ENCODE data around the gene GRIA2.
"Not testable (repeated sequence)": the region's sequence is repeated elsewhere in the genome, so short reads cannot be mapped to it uniquely, and the experiment has no call there.

Gene GRIA2

DNA sequence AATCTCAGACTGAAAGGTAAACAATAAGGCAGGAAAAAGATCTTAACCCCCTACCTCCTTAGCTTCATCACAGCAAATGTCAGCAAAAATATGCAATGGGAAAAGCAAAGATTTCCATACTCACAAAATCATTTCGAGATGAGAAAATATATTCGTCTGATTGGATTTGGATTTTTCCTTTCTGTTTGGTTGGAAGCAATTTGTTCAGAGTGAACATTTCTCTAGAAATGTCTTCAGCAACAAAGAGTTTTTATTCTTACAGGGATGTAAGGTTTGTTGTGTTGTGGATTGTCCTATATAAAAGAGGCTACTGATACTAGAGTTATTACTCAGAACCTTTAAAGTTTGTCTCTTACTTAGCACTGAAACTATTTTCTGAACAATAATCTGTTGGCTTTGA lies 23.8 kb downstream of the GRIA2 start:
- in situ Hi-C loops (cut with HindIII; ENCODE audit: low pct_ligation_motif_present, low pct_unique_long_range_greater_than_20kb, low sequenced_read_pairs) = no loop called here
- DNase-seq = no peak

DNA sequence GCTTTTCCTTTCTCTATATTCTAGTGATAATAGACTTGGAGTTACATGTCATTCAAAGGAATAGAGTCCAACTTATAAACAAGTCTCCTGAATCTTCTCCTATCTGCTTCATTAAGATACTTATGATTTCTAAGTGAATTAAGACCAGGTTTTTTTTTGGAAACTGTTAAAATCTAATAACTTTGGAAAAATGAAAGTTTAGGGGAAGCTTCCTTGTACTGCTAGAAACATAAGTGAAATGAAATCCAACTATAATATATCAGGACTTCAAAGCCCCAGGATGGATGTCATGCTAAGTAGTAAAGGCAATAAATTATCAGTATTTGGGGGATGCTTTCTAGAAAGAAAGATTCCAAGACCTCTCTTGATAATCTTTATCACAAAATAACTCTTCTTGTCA lies 24.8 kb downstream of the GRIA2 start:
- no peak for DNase-seq
- in situ Hi-C loops (cut with HindIII; ENCODE audit: low pct_ligation_motif_present, low pct_unique_long_range_greater_than_20kb, low sequenced_read_pairs) = no loop called here

DNA sequence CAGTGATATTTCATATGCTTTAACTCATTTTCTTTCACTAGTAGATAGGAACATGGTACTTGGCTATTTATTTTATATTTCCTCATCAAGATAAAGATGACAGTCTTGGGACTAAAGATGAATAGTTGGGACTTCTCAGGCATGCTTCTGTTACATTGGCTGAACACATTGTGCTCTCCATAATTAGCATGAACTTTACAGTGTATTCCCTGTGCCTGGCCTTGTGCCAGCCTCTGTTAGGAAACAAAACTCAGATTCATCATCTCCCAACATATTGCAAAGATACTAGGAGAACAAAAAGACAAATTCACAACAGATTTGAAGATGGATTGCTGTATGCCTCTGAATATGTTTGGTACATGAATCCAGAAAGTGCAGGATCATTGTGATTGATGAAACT lies 26.4 kb downstream of the GRIA2 start:
- in situ Hi-C loops (cut with HindIII; ENCODE audit: low pct_ligation_motif_present, low pct_unique_long_range_greater_than_20kb, low sequenced_read_pairs) = no loop called here
- no peak for DNase-seq

DNA sequence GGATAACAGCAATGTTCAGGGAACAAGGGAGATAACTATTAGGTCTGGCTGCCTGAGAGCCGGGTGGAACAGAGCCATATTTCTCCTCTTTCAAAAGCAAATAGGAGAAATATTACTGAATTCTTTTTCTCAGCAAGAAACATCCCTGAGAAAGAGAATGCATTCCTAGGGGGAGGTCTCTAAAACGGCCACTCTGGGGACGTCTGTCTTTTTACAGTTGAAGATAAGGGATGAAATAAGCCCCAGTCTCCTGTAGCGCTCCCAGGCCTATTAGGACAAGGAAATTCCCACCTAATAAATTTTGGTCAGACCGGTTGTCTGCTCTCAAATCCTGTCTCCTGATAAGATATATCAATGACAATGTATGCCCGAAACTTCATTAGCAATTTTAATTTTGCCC lies 37.6 kb downstream of the GRIA2 start:
- in situ Hi-C loops (cut with HindIII; ENCODE audit: low pct_ligation_motif_present, low pct_unique_long_range_greater_than_20kb, low sequenced_read_pairs); DNase-seq: not testable (repeated sequence)

DNA sequence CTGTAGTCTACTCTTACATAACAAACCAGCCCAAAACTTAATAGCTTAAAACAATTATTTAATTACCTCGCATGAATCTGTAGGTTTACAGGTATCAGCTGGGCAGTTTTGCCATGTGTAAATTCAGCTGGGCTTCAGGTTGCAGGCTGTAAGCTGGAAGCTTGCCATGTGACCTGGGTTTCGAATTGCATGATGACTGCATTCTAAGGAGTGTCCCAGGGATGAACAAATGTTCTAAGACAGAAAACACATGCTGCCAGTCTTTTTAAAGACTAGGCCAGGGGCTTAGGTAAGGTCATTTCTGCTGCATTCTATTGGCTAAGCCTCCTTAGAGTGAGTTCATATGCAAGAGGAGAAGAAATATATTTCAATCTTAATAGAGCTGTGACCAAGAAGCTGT lies 44.8 kb downstream of the GRIA2 start:
- in situ Hi-C loops (cut with HindIII; ENCODE audit: low pct_ligation_motif_present, low pct_unique_long_range_greater_than_20kb, low sequenced_read_pairs) = no loop called here

DNA sequence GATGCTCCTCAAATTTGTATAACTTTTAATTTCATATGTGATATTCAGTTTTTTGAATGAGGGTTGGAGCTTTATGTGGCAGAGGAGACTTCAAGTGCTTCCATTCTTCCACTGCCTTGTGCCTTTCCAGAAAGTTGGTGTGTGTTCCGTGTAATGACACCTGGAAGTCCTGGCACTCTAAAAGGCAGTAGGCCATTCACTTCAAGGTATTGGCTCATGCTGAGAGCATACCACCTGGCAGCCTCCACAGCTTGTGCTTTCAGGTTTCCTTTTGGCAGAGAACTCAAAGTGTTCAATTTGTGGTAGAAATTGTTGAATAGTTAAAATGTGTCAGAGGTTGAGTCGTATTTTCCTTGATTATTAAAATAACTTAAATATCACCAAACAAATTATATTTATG lies 49.6 kb downstream of the GRIA2 start:
- in situ Hi-C loops (cut with HindIII; ENCODE audit: low pct_ligation_motif_present, low pct_unique_long_range_greater_than_20kb, low sequenced_read_pairs) = no loop called here
- DNase-seq = no peak

More for the DNA sequence above, 44.8 kb downstream of the GRIA2 start:
- DNase-seq = no peak

DNA sequence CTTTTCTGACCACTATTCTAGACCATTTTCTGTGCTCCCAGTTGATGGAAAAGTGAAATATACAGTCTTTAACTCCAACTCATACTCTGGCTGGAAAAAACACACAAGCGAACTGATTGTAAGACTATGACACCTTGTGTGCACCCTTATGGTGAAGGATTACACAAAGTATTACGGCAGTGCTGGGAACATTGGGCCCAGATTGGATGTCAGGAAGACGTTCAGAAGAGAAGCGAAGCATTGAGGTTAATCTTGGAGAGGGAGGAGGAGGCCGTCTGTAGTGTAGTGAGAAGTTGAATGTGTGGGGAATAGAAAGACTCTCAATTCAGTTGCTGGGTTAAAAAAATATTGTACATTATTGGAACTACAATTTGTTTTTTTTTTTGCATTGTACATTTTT lies 50.0 kb downstream of the GRIA2 start:
- in situ Hi-C loops (cut with HindIII; ENCODE audit: low pct_ligation_motif_present, low pct_unique_long_range_greater_than_20kb, low sequenced_read_pairs) = no loop called here
- DNase-seq = no peak

DNA sequence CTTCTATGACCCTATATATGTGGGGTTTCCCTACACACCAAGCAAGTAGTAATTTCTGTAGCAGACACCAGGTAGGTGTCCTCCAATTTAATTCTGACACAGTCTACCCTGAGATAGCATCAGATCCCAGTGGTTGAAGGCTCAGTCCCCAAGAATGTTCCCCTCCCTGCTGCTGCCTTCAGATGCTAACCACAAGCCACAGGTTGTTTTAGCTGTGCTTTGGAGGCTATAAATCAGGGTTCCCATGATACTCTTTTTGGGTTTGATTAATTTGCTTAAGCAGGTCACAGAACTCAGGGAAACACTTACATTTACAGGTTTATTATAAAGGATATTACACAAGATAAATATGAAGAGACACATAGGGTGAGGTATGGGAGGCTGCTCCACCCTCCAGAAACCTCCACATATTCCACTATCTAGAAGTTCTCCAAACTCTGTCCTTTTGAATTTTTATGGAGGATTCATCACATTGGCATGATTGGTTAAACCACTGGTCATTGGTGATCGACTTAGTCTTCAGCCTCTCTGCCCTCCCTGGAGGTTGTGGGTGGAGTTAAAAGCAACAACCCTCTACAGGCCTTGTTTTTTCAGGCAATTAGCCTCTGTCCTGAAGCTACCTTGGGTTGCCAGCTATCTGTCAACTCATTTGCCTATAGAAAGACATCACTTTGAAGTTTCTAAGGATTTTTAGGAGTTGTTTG lies 50.8 kb downstream of the GRIA2 start:
- in situ Hi-C loops (cut with HindIII; ENCODE audit: low pct_ligation_motif_present, low pct_unique_long_range_greater_than_20kb, low sequenced_read_pairs) = no loop called here
- DNase-seq = peak; percentile 52

DNA sequence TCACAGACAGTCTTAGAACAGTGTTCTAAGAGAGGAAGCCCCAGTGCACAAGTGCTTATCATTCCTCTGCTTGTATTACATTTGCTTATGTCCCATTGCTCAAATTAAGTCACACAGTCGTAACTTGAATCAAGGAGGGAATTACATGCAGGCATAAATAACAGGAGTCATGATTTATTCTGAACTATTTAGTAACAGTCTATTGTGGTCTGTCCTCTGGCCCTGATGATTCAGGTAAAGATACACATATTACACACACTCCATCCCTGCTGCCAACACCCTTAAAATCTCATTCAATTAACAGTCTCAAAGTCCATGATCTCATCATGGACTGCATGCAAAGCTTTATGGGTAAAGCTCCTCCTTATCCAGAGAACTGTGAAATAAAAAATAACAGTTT lies 60.1 kb downstream of the GRIA2 start:
- no peak for DNase-seq
- in situ Hi-C loops (cut with HindIII; ENCODE audit: low pct_ligation_motif_present, low pct_unique_long_range_greater_than_20kb, low sequenced_read_pairs) = no loop called here

DNA sequence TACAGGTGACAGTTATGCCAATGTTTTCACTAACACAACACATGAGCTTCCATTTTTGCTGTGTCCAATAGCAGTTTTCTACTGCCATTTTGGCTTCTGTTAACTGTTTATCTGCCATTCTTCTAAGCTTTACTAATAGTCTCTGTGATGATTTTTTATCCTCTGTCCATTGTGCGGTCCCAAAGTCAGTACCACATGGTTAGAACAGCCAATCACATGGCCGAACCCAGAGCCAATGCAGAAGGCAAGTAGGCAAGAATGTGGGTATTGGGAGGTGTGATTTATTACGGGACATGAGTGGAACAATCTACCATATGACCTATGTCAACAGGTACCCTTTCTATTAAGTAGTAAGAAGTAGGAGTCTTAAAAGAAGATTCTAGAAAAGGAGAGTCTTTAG lies 61.5 kb downstream of the GRIA2 start:
- in situ Hi-C loops (cut with HindIII; ENCODE audit: low pct_ligation_motif_present, low pct_unique_long_range_greater_than_20kb, low sequenced_read_pairs) = no loop called here
- DNase-seq = no peak

DNA sequence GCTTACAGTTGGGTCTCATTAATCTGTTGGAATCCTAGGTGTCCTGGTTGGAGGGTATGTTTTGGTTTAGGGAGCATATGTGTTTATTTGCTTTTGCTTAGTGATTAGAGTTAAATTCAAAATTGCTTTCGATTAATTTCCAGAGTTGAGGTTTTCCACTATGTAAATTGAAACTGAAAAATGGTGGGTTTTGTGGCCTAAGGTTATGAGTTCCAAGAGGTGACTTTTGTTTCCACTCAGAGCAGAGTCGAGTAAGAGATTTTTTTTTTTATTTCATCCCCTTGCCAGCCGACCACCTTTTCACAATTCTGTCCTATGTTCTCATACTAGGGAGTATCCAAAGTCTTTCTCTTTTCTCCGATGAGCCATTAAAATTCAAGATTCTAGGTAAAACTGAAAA lies 66.9 kb downstream of the GRIA2 start:
- no peak for DNase-seq
- in situ Hi-C loops (cut with HindIII; ENCODE audit: low pct_ligation_motif_present, low pct_unique_long_range_greater_than_20kb, low sequenced_read_pairs) = no loop called here

DNA sequence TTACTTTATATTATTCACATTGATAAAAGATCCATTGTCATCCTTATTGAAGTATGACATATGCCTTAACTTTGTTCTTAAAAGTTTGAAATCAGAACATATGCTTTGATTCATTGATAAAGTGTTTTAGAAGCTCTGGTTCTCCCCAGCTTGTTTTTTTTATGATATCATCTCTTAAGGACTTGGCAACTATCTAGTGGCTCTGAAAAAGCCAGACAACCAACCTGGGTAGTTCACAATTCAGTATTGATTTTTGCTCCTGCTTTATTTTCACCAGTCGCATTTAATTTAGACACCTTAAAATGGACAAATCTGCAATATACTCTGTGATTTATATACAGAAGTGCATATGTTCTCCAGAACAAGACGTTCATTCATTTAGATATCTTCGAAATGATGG lies 70.1 kb downstream of the GRIA2 start:
- DNase-seq = no peak
- in situ Hi-C loops (cut with HindIII; ENCODE audit: low pct_ligation_motif_present, low pct_unique_long_range_greater_than_20kb, low sequenced_read_pairs) = no loop called here

DNA sequence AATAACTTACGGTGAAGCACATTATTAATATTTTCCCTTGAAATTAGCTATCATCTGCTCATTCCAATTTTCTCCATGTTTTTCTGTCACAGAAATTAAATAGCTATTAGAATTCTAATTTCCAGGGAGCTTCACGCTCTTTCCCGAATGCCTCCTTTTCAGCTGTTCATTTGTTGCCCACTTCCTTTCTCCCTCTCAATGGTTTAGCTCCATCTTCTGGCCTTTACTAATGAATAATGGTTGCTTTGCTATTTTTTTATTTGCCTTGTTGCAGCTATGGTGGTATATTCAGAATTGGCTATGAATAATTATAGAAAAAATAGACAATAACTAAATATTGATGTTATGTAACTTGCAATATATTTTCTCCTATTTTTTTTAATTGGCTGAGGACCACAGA lies 70.5 kb downstream of the GRIA2 start:
- peak; percentile 22 for DNase-seq
- in situ Hi-C loops (cut with HindIII; ENCODE audit: low pct_ligation_motif_present, low pct_unique_long_range_greater_than_20kb, low sequenced_read_pairs) = no loop called here

DNA sequence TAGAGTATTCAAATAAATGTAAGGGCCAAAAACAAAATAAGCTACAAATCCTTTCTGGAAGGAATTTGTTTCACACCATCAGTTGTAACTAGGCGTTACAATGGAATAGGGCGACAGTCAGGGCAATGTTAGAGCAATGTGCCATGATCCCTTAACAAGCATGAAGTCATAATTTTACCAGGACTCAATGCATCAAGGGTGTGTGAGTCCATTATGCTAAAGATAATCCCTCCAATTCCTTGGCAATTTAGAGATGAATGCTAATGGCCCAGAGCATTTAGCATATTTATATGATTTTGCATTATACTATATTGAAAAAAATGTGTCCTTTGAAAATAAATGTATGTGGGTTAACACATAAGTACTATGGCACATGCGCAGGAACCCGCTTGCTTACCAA lies 73.1 kb downstream of the GRIA2 start:
- no peak for DNase-seq
- in situ Hi-C loops (cut with HindIII; ENCODE audit: low pct_ligation_motif_present, low pct_unique_long_range_greater_than_20kb, low sequenced_read_pairs) = no loop called here

DNA sequence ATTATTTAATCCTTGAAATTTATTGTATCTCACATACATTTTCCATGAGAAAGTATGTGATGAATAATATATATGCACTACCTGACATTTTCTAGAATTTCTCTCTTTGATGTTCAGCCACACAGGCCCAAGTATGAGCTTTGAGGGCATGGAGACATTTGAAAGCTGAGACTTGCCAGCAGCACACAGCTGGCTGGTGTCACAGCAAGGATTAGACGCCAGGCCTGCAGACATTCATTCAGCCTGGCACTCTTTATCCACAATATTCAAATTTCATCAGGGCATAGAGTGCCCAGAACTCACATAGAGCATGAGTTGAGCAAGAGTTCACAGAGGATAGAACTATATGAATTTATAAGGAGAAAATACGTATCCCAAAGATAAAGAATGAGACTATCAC lies 74.0 kb downstream of the GRIA2 start:
- in situ Hi-C loops (cut with HindIII; ENCODE audit: low pct_ligation_motif_present, low pct_unique_long_range_greater_than_20kb, low sequenced_read_pairs) = no loop called here
- no peak for DNase-seq

DNA sequence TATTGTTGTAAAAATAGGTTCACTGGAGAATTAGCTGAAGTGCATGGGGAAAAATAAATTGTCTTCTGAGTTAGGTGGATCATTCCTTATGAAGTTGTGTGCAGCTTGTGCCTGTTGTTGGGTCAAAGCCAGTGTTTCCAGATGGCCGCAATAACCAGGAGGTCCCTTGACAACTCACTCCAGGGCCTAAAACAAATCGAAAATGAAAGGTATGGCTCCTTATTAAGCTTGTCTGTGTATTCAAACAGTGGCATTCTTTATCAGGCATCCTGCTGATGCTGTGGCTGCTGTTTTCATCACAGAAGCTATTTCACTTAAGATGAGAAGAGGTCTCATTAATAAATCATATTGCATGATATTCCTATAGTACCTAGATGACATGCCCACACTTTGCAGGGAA lies 80.2 kb downstream of the GRIA2 start:
- in situ Hi-C loops (cut with HindIII; ENCODE audit: low pct_ligation_motif_present, low pct_unique_long_range_greater_than_20kb, low sequenced_read_pairs) = no loop called here
- DNase-seq = no peak

DNA sequence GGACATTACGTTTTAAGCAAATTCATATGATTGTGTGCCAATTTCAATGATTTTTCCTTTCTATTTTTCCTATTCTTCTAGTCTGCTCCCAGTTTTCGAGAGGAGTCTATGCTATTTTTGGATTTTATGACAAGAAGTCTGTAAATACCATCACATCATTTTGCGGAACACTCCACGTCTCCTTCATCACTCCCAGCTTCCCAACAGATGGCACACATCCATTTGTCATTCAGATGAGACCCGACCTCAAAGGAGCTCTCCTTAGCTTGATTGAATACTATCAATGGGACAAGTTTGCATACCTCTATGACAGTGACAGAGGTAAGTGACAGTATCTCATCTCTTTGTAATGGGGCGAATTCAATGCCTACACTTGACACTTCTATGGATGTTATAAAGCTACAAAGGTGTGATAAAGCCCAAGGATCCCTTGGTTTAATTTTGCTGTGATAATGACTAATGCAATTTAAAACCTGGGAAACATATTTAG lies 83.0 kb downstream of the GRIA2 start:
- in situ Hi-C loops (cut with HindIII; ENCODE audit: low pct_ligation_motif_present, low pct_unique_long_range_greater_than_20kb, low sequenced_read_pairs) = no loop called here
- no peak for DNase-seq

DNA sequence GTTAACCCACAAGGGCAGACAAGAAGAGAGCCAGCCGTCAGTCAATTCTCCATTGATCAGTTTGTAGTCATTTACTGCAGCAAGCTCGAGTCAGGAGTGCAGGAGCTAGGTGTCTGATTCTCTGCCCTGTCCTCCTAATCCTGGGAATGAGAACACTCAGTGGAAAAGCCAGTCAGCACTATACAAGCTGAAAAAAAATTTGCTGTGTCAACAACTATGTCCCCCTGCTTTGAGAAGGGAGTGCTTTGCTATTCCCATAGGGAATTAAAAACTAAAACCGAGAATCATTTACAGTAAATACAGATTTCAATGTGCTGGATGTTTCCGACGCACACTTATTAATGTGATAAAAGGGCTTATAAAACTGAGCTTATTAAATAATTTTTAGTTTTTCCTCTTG lies 84.2 kb downstream of the GRIA2 start:
- no peak for DNase-seq
- in situ Hi-C loops (cut with HindIII; ENCODE audit: low pct_ligation_motif_present, low pct_unique_long_range_greater_than_20kb, low sequenced_read_pairs) = no loop called here

DNA sequence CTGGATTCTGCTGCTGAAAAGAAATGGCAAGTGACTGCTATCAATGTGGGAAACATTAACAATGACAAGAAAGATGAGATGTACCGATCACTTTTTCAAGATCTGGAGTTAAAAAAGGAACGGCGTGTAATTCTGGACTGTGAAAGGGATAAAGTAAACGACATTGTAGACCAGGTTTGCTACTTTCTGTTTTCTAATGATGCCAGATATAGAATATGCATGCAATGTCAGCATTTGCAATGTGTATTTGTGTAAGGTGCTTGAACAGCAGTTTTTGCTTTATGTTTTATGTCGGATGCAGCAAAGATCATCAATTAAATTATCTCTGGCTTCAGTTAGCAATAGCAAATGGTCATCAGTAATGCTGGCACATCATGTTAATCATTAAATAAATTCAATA lies 92.2 kb downstream of the GRIA2 start:
- in situ Hi-C loops (cut with HindIII; ENCODE audit: low pct_ligation_motif_present, low pct_unique_long_range_greater_than_20kb, low sequenced_read_pairs) = no loop called here
- no peak for DNase-seq

DNA sequence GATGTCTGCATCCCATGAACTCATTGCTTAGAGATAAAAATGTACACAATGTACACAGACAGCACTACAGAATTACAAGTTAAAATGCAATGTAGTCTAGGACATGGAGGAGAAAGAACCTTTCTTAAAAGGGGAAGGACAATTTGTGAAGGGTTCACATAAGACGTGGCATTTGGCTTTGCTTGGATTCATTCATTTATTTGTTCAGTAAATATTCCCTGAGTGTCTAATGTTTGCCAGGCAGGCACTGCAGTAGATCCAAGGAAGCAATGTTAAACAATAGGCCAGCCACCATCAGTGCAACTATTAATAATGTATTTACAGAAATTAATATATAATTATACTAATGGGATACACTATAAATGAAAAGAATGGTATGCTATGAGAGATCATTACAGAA lies 94.4 kb downstream of the GRIA2 start:
- DNase-seq = no peak
- in situ Hi-C loops (cut with HindIII; ENCODE audit: low pct_ligation_motif_present, low pct_unique_long_range_greater_than_20kb, low sequenced_read_pairs) = no loop called here

DNA sequence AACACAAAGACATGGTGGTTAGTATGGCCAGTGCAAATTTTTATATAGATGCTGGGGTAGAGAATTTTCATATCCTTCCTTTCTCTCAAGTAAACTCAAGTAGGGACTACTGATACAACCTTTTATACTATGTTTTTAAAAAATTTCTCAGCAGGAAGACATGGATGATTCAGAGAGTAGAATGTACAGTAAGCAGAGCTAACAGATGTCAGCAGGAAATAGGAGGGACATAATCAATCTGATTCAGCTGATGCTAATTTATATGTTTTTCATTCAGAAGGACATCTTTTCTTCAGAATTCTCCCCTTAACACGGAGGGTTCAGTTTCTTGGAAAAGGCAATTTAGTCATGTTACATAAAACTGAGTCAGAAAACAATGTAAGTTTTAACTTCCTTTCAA lies 95.4 kb downstream of the GRIA2 start:
- DNase-seq = no peak
- in situ Hi-C loops (cut with HindIII; ENCODE audit: low pct_ligation_motif_present, low pct_unique_long_range_greater_than_20kb, low sequenced_read_pairs) = no loop called here

Measured in ACHN (cell line).